NB4 (cell line): ENCODE measurements around the gene IQGAP3.

Experiments used
- MYC ChIP-seq: IDR thresholded peaks from 2 replicates; pipeline ENCODE4 v1.6.1; 2011; ENCODE audit warnings: low read depth, low read length
- POLR2A ChIP-seq: IDR thresholded peaks from 2 replicates; pipeline ENCODE4 v1.6.1; 2011; ENCODE audit warnings: mild to moderate bottlenecking; ENCODE audit not compliant: insufficient read length; ENCODE audit errors: extremely low read depth
- TF ChIP-seq, protein P1 (sequence below): IDR thresholded peaks from one replicate; pipeline ENCODE4 v1.5.1; 2012; ENCODE audit warnings: low read depth, low read length
- TF ChIP-seq, protein P2 (sequence below): IDR thresholded peaks from 2 replicates; pipeline ENCODE4 v1.6.1; 2011; ENCODE audit warnings: low read depth, low read length

DNA sequence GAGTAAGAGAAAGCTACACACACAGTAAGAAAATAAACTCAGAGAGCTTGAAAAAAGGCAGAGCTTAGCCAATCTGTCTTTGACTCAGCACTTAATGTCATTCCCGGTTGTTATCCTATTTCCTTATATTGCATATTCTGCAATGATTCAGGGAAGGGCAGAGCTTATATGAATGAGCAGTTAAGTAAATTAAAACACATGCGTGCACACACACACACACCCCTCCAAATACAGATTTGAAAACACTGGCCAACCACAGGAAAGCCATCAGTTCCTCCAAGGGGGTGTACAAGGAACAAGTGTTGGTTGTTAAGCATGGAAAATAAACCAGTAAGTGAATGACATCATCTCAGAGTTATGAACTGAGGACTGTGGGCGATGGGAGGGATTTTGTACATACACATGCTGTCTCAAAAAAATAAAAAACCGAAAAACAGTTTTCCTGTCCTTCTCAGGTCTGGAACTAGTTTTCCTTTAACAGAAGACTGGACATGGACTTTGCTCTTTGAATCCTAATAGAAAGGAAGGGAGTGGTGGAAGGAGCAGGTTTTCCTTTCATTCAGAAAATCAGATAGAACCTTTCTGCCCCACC lies 1.0 kb downstream of the IQGAP3 start:
- TF ChIP-seq, protein P1, sequence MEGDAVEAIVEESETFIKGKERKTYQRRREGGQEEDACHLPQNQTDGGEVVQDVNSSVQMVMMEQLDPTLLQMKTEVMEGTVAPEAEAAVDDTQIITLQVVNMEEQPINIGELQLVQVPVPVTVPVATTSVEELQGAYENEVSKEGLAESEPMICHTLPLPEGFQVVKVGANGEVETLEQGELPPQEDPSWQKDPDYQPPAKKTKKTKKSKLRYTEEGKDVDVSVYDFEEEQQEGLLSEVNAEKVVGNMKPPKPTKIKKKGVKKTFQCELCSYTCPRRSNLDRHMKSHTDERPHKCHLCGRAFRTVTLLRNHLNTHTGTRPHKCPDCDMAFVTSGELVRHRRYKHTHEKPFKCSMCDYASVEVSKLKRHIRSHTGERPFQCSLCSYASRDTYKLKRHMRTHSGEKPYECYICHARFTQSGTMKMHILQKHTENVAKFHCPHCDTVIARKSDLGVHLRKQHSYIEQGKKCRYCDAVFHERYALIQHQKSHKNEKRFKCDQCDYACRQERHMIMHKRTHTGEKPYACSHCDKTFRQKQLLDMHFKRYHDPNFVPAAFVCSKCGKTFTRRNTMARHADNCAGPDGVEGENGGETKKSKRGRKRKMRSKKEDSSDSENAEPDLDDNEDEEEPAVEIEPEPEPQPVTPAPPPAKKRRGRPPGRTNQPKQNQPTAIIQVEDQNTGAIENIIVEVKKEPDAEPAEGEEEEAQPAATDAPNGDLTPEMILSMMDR: no peak
- TF ChIP-seq POLR2A (no peak), MYC (no peak)
- TF ChIP-seq, protein P2, sequence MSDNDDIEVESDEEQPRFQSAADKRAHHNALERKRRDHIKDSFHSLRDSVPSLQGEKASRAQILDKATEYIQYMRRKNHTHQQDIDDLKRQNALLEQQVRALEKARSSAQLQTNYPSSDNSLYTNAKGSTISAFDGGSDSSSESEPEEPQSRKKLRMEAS: no peak
